ENCODE measurements around the gene ANKZF1.

- TF ChIP-seq, protein P1, sequence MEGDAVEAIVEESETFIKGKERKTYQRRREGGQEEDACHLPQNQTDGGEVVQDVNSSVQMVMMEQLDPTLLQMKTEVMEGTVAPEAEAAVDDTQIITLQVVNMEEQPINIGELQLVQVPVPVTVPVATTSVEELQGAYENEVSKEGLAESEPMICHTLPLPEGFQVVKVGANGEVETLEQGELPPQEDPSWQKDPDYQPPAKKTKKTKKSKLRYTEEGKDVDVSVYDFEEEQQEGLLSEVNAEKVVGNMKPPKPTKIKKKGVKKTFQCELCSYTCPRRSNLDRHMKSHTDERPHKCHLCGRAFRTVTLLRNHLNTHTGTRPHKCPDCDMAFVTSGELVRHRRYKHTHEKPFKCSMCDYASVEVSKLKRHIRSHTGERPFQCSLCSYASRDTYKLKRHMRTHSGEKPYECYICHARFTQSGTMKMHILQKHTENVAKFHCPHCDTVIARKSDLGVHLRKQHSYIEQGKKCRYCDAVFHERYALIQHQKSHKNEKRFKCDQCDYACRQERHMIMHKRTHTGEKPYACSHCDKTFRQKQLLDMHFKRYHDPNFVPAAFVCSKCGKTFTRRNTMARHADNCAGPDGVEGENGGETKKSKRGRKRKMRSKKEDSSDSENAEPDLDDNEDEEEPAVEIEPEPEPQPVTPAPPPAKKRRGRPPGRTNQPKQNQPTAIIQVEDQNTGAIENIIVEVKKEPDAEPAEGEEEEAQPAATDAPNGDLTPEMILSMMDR (IDR thresholded peaks at IDR 0.05) = no peak
- TF ChIP-seq EZH2 (IDR thresholded peaks at IDR 0.05; ENCODE audit: borderline replicate concordance, insufficient read depth, low read depth, low read length, poor library complexity, severe bottlenecking) = no peak
Measured at GRCh38 chr2:219218217-219218731, 11.3 kb upstream of the ANKZF1 start.

Data from B cell (primary cell).